Ecto neural progenitor cell (in vitro differentiated cells): ENCODE data around the gene C2CD4C.
"Not testable (repeated sequence)": the region's sequence is repeated elsewhere in the genome, so short reads cannot be mapped to it uniquely, and the experiment has no call there.

Experiments used
- DNase-seq: peaks from one replicate; pipeline ENCODE4 v3.0.0-alpha.2; 2018; ENCODE audit warnings: low spot score

Gene C2CD4C, protein sequence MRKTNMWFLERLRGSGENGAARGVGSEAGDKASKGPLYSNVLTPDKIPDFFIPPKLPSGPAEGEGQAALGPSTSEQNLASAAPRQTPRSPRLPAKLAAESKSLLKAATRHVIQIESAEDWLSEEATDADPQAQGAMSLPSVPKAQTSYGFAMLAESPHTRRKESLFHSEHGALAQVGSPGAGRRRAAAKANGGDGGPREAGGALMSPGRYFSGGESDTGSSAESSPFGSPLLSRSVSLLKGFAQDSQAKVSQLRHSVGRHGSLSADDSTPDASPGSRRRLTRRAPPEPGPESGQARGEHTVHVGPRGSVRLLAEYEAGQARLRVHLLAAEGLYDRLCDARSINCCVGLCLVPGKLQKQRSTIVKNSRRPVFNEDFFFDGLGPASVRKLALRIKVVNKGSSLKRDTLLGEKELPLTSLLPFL

DNA sequence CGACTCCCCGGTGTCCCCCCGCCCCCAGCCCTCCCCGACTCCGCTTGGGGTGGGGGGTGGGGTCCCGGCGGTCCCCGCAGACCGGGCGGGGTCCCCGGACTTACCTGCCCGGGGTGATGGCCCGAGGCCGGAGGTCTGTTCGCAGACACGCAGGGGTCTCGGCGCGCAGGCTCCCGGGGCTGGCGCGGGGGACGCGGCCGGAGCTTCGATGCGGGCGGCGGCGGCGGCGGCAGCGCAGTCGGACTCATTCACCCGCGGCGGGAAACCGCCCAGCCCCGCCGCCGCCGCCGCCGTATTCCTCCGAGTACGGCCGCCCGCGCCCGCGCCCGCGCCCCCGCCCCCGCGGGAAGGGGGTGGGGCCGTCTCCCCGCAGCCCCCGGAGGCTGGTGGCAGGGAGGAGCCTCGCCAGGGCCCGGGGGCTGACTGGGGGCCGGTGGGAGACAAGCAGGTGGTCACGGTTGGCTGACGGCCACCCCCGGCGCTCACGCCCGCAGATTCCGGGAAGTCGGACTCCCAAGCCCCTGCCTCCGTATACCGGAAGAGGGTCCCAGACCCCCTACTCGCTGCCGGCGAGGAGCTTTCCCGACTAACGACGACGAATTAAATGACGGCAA, at the start of gene C2CD4C:
TSS of gene C2CD4C (minus strand) at position 246 of the 614 bp plus-strand sequence. CDS start 786 bp downstream, outside the sequence.
- DNase-seq = no peak

GRCh38 chr19:458091-459042, 49.4 kb upstream of the C2CD4C start:
- no peak for DNase-seq

- DNase-seq = no peak
These were observed 48.7 kb upstream of the C2CD4C start for GRCh38 chr19:457636-458035.

DNA sequence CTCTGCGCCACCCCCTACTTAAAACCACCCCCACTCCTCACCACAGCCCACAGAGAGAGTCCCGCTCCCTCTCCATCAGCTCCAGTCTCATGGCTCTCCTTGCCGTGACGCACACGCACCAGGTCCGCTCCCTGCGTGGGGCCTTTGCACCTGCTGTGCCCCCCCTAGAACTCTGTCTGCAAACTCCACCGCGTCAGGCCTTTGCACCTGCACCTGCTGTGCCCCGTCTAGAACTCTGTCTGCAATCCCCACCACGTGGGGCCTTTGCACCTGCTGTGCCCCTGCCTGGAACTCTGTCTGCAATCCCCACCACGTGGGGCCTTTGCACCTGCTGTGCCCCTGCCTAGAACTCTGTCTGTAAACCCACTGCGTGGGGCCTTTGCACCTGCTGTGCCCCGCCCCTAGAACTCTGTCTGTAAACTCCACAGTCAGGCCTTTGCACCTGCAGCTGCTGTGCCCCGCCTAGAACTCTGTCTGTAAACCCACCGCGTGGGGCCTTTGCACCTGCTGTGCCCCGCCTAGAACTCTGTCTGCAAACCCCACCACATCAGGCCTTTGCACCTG, 47.7 kb upstream of the C2CD4C start:
- no peak for DNase-seq

DNA sequence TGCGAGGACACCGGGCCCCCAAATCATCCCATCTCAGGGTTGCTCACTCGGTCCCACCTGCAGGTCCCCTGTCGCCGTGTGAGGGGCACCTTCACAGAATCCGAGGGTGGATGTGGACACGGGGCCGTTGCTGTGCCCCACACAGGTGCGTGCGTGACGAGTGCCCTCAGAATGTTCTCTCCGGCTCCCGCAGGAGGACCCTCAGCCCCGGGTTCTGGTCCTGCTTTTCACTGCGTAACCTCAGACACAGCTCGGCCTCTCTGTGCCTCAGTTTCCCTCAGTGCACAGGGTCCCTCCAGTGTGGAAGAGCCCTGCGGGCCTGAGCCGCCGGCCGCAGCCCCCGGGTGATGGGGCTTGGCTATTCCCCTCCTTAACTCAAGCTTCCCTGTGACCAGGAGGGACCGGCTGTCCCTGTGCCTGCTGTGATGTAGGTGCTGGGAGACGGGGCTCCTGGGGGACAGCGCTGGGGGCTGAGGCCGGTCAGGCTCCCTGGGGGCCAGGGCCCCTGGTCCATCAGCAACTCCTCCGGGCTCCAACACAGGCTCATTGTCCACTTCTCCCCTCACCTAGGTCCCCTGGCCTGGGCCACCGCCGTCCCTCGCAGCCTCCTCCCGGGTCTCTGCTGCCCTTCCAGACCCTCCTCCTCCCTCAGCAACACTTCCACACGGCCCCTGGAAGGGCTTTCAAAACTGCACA, 47.1 kb upstream of the C2CD4C start:
- no peak for DNase-seq

DNA sequence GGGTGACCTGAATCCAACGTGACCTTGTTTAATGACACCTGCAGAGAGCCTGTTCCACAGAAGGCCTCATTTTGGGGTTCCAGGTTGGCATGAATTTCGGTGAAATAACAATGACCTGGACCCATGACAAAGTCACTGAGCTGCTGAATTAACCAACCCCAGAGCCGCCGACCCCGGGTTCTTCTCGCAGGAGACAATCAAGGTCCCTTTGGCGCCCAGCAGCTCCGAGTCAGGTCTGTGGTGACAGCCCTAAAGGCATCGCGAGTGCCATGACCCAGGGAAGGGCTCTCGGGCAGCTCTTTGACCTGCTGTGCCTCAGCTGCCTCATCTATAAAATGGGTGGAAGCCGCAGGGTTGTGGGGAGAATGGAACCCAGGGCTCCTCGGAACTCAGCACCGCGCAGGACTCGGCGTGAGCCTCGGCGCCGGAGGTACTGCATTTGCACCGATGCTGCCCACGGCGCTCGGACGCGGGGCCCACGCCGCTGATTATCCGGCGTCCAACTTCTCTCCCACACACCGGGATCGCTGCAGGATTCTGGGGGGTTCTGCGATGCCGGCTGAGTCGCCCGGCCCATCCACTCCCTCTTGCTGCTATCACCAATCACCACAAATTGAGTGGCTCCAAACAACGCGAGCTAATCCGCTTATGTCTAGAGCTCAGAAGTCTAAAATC, 46.2 kb upstream of the C2CD4C start:
- DNase-seq = no peak

DNA sequence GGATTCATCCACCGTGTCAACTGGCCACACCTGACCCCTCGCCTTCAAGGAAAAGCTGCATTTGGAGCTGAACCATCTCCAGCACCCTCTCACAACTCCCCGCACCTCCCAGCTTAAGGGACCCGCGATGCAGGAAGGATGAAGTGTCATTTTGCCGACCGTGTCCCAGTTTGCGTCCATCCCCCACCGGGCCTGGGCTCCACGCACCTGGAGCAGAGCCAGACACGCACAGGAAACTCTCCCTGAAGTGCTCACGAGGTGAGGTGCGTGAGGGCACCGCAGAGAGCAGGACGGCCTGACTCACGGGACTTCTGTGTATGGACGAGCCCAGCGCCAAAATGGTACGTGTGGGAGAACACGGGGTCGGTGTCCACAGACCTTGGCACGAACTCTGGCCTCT, 44.7 kb upstream of the C2CD4C start:
- no peak for DNase-seq

- no peak for DNase-seq
These were observed 43.9 kb upstream of the C2CD4C start for GRCh38 chr19:452829-453228.

- DNase-seq = not testable (repeated sequence)
These were observed 42.0 kb upstream of the C2CD4C start for GRCh38 chr19:450912-451481.

DNA sequence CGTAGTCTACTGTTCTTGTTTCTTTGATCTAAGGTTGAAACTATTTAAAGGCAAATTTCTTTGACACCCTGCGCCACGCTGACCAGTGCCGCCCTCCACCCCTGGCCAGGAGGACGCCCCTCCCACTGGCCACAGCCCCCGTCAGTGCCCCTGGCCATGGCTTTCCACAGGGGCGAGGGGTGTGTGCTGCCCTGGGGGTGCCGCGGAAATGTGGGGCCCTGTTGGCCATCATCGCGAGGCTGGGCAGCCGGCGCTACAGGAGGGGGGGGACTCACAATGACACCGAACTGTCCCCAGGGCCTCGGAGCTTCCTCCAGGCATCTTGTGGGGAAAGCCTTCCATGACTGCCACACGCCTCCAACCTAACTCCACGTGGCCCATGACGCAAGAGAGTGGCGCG, 41.0 kb upstream of the C2CD4C start:
- no peak for DNase-seq

- no peak for DNase-seq
These were observed 39.0 kb upstream of the C2CD4C start for GRCh38 chr19:447816-448560.

- no peak for DNase-seq
These were observed 38.1 kb upstream of the C2CD4C start for GRCh38 chr19:447064-447426.

GRCh38 chr19:444677-445210, 35.8 kb upstream of the C2CD4C start:
- no peak for DNase-seq

GRCh38 chr19:443005-443404, 34.1 kb upstream of the C2CD4C start:
- no peak for DNase-seq

DNA sequence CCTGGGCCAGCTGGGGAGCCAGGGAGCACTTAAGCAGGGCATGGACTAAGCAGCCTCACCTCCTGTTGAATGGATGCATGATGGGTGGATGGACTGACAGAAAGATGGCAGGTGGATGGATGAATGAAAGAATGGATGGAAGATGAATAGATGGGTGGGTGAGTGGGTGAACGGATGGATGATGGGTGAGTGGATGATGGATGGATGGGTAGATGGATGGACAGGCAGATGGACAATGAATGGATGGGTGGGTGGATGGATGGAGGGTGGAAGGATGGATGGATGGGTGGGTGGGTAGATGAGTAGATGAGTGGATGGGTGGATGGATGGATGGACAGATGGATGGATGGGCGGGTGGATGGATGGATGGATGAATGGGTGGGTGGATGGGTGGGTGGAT, 33.1 kb upstream of the C2CD4C start:
- DNase-seq = no peak

DNA sequence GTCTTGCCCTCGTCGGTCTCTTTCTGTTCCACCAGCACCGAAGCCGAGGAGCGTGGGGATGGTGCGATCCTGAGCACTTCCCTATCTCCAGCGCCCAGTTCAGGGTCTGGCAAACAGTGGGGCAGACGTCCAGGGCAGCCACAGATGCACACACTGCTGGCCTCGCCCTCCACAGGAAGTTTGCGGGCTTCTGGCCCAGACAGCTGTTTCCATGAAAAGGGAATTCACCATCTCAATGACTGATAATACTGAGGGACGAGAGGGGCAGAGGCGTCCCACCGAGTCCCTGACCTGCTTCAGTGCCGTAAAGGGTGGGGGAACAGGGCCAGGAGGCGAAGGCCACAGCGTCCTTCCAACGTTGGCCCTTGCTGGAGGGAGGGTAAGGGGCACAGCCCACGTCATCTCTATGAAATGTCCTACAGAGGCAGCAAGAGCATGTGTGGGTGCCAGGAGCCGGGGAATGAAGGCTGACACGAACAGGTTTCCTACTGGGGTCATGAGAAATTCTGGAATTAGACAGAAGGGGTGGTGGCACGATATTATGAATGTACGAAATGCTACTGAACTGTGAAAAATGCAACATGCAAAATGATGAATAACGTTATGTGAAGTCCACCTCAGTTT, 32.4 kb upstream of the C2CD4C start:
- no peak for DNase-seq

GRCh38 chr19:440391-441212, 31.7 kb upstream of the C2CD4C start:
- DNase-seq = no peak

- DNase-seq = no peak
These were observed 30.4 kb upstream of the C2CD4C start for GRCh38 chr19:439167-439900.
